Fibroblast of the aortic adventitia (primary cell): ENCODE results near the gene ATP11A. TPM values are rescaled to one million over a fixed set of nuclear protein-coding genes. Genes with fewer than 3 reads are reported as not detected.

ENCODE experiments used
- DNase-seq: peaks from one replicate; pipeline ENCODE4 v3.0.0-alpha.2; 2010; ENCODE audit warnings: low read depth
- H3K4me3 ChIP-seq: 2 replicates; pipeline ENCODE4 v1.5.1; 2011; ENCODE audit warnings: low read depth, mild to moderate bottlenecking, control low read depth, low read length, moderate library complexity
- CTCF ChIP-seq: IDR thresholded peaks from 2 replicates; pipeline ENCODE4 v1.5.1; 2011; ENCODE audit warnings: mild to moderate bottlenecking, low read length, control low read depth, inconsistent platforms; ENCODE audit not compliant: insufficient read depth
- total RNA-seq: library from RNA; depleted of rRNA; stranded (reverse); fragments of >200 nt; gene quantifications from 2 replicates; pipeline ENCODE4 v1.2.3, GENCODE V29; 2012; ENCODE audit warnings: low replicate concordance

Gene ATP11A
- total RNA-seq, 1 donor = 8.9 TPM

GRCh38 chr13:112930192-112930591 is 240.4 kb downstream of the ATP11A start:
- no peak for DNase-seq
- no peak for TF ChIP-seq CTCF
- no peak overlapping the region for H3K4me3 ChIP-seq

- peak; percentile 67 for DNase-seq
- TF ChIP-seq CTCF = peak; percentile 88
- no peak overlapping the region for H3K4me3 ChIP-seq
Measured at GRCh38 chr13:112931028-112931934, 241.4 kb downstream of the ATP11A start.

DNA sequence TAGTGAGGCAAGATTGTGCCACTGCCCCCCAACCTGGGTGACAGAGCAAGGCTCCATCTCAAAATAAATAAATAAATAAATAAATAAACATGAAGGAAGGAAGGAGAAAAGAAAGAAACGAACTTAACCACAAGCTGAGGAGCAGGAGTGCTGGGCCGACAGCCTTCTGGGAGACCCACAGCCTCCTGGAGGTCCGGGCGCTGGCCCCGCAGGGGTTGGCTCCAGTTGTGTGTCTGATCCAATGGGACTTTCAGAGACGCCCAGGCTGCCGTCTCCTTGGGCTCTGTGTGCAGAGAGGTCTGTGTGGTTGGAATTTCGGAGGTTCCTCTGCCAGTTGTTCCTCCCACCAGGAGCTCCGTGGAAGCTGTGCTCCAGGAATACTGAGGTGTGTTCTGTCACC is 243.1 kb downstream of the ATP11A start:
- H3K4me3 ChIP-seq = no peak overlapping the region
- no peak for DNase-seq
- TF ChIP-seq CTCF = no peak

- no peak for DNase-seq
- TF ChIP-seq CTCF = no peak
- H3K4me3 ChIP-seq = no peak overlapping the region
Measured at GRCh38 chr13:112933649-112934048, 243.8 kb downstream of the ATP11A start.

DNA sequence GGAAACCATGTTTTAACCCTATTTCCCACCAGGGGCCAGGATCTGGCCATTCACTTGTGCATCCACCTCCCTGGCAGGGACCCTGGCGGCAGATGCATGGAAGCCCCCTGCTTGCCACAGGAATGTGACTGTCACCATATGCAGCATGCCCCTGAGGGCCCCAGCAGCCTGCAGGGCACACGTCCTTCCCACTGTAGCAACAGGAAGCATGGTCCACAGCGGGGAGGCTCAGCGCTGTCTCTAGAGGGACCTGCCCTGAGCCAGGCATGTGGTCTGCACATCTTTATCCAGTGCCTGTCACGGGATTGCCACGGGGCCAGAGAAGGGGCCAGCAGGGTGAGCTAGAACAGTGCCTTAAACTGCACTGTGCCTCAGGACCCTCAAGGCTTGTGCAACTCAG is 244.2 kb downstream of the ATP11A start:
- TF ChIP-seq CTCF = no peak
- no peak overlapping the region for H3K4me3 ChIP-seq
- no peak for DNase-seq

Other genes starting within 250 kb of the ATP11A start
- 8.6 and 26.8 TPM in 2 replicates for gene TUBGCP3, start 101.9 kb upstream of the ATP11A start, total RNA-seq